ENCODE measurements around the gene PGS1. TPM values are rescaled to one million over a fixed set of nuclear protein-coding genes. Genes with fewer than 3 reads are reported as not detected.
A peak's percentile ranks its signal among the peaks of the same experiment; 100 is the strongest.

The PGS1 gene
- total RNA-seq, 1 donor from 2014 or later = 22.7 TPM

DNA sequence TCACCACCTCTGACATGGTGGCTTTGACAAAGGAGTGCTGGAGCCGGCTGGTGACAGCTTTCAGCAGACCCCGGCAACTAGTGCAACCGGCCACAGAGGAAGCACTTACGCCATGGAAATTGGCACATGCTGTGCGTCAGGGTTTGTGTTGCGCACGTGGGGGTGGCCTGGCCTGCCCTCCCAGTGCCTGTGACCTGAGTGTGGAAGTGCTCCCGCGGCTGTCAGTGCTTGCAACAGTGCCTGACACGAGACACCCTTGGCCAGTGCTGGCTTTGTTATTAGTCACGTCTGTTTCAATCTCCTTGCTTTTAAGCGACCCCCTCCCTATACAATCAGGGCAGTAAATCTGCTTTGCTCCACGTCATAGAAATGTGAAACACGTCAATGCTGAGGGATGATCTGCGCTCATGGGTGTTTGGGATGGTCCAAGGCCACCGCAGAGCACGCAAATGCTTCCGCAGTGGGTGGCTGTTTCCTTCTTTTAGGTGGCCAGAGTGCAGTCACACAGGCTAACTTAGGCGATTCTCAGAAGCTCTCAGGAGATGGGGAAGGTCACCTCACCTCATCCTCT is 64.3 kb downstream of the PGS1 start:
- H3K27me3 Mint-ChIP-seq (ENCODE audit: low read depth) = no peaks in the 10 kb centered on the region
- TF ChIP-seq CTCF (IDR thresholded peaks at IDR 0.05) = no peak
- H3K36me3 Mint-ChIP-seq (ENCODE audit: low read depth) = no peaks in the 10 kb centered on the region
- no peak overlapping the region for H3K4me3 Mint-ChIP-seq (ENCODE audit: unreplicated experiment)
- no peak for DNase-seq (ENCODE audit: low spot score)
- H3K4me1 Mint-ChIP-seq (ENCODE audit: low read depth) = no peaks in the 10 kb centered on the region
- no peaks in the 10 kb centered on the region for H3K9me3 Mint-ChIP-seq (ENCODE audit: low read depth)
- no peak overlapping the region for H3K27ac Mint-ChIP-seq (ENCODE audit: unreplicated experiment)

DNA sequence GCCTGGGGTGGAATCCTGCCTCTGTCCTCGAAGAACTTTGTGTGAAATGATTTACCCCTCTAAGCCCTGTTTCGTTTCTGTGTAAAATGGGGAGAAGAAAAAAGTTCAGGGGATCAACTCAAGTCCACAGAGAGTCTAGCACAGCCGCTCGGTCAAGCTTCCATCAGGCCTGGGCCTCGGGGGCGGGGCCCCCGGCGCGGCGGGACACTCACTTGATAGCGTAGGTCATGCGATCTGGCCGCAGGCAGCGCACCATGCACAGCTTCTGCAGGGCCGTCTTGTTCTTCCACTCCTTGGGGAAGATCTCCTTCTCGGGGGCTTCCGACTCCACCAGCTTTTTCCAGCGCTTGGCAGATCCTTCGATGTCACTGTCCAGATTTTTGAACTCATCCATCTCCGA is 65.9 kb downstream of the PGS1 start:
- H3K36me3 Mint-ChIP-seq (ENCODE audit: low read depth) = no peaks in the 10 kb centered on the region
- H3K27ac Mint-ChIP-seq (ENCODE audit: unreplicated experiment) = no peak overlapping the region
- TF ChIP-seq CTCF (IDR thresholded peaks at IDR 0.05) = no peak
- H3K9me3 Mint-ChIP-seq (ENCODE audit: low read depth) = no peaks in the 10 kb centered on the region
- no peaks in the 10 kb centered on the region for H3K4me1 Mint-ChIP-seq (ENCODE audit: low read depth)
- H3K4me3 Mint-ChIP-seq (ENCODE audit: unreplicated experiment) = no peak overlapping the region
- DNase-seq (ENCODE audit: low spot score) = no peak
- no peaks in the 10 kb centered on the region for H3K27me3 Mint-ChIP-seq (ENCODE audit: low read depth)

DNA sequence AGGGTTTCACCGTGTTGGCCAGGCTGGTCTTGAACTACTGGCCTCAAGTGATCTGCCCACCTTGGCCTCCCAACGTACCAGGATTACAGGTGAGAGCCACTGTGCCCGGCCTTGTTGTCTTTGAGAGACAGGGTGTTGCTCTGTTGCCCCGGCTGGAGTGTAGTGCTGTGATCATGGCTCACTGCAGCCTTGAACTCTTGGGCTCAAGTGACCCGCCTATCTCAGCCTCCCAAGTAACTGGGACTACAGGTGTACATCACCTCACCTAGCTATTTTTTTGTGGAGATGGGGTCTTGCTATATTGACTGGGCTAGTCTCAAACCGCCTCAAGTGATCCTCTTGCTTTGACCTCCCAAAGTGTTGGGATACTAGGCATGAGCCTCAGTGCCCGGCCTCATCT is 68.4 kb downstream of the PGS1 start:
- Mint-ChIP-seq H3K36me3 (ENCODE audit: low read depth) (no peaks in the 10 kb centered on the region), H3K4me3 (ENCODE audit: unreplicated experiment) (no peak overlapping the region), H3K27ac (ENCODE audit: unreplicated experiment) (no peak overlapping the region), H3K27me3 (ENCODE audit: low read depth) (no peaks in the 10 kb centered on the region), H3K4me1 (ENCODE audit: low read depth) (no peaks in the 10 kb centered on the region), H3K9me3 (ENCODE audit: low read depth) (no peaks in the 10 kb centered on the region)
- DNase-seq (ENCODE audit: low spot score) = no peak
- no peak for TF ChIP-seq CTCF (IDR thresholded peaks at IDR 0.05)

DNA sequence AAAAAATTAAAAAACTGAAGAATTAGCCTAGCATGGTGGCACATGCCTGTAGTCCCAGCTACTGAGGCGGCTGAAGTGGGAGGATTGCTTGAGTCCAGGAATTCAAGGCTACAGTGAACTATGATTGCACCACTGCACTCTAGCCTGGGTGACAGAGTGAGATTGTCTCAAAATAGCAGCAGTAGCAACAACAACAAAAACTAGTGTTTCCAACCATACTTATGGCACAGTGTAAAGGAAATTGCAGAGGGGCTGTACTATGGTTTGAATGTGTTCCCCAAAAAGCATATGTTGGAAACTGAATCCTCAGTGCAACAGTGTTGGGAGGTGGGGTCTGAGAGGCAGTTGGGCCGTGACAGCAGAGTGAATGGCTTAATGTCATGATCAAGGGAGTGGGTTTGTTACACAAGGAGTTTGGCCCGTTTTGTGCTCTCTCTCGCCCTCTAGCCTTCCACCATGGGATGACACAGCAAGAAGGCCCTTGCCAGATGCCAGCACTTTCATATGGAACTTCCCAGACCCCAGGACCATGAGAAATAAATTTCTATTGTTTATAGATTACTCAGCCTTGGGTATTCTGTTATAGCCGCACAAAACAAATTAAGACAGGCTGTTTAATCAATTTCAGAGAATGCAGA is 70.0 kb downstream of the PGS1 start:
- peak; percentile 48 for TF ChIP-seq CTCF (IDR thresholded peaks at IDR 0.05)
- no peaks in the 10 kb centered on the region for H3K27me3 Mint-ChIP-seq (ENCODE audit: low read depth)
- DNase-seq (ENCODE audit: low spot score) = no peak
- H3K27ac Mint-ChIP-seq (ENCODE audit: unreplicated experiment) = no peak overlapping the region
- H3K4me3 Mint-ChIP-seq (ENCODE audit: unreplicated experiment) = no peak overlapping the region
- H3K9me3 Mint-ChIP-seq (ENCODE audit: low read depth) = no peaks in the 10 kb centered on the region
- H3K36me3 Mint-ChIP-seq (ENCODE audit: low read depth) = no peaks in the 10 kb centered on the region
- H3K4me1 Mint-ChIP-seq (ENCODE audit: low read depth) = no peaks in the 10 kb centered on the region

GRCh38 chr17:78449983-78450595 is 71.6 kb downstream of the PGS1 start:
- Mint-ChIP-seq H3K27me3 (ENCODE audit: low read depth) (no peaks in the 10 kb centered on the region), H3K9me3 (ENCODE audit: low read depth) (no peaks in the 10 kb centered on the region), H3K4me1 (ENCODE audit: low read depth) (no peaks in the 10 kb centered on the region), H3K36me3 (ENCODE audit: low read depth) (no peaks in the 10 kb centered on the region), H3K4me3 (ENCODE audit: unreplicated experiment) (no peak overlapping the region), H3K27ac (ENCODE audit: unreplicated experiment) (no peak overlapping the region)
- no peak for TF ChIP-seq CTCF (IDR thresholded peaks at IDR 0.05)
- no peak for DNase-seq (ENCODE audit: low spot score)

All from chondrocyte (in vitro differentiated cells).